K562 (cell line): Measurements from ENCODE around the gene BCL2L15. TPM values are rescaled to one million over a fixed set of nuclear protein-coding genes. Genes with fewer than 3 reads are reported as not detected.
A peak's percentile ranks its signal among the peaks of the same experiment; 100 is the strongest.

Experiments
- ATAC-seq: fragments of 200-7000 bp; cut with Tn5 transposase; 3 replicates; pipeline ENCODE4 v1.9.1; 2020; ENCODE audit warnings: moderate library complexity
- BruUV-seq: library from RNA; stranded (reverse); fragments of 400-500 nt; replicated peaks from 2 replicates; lab custom pipeline; 2021; lab: Mats Ljungman, UMichigan
- CTCF ChIA-PET: fragments of 300-600 bp; formaldehyde crosslinking; extraction: SDS; loops from one replicate; lab custom pipeline; 2021; ENCODE audit warnings: low intra/inter-chr PET ratio; lab: Yijun Ruan, JAX
- POLR2A ChIA-PET: fragments of 300-600, 350-650 bp; sonication (Branson Sonifier 250); formaldehyde crosslinking; extraction: SDS; loops from one replicate; lab custom pipeline; 2021; ENCODE audit warnings: antibody characterized with exemption, inconsistent platforms; lab: Yijun Ruan, JAX
- DNase-seq, 4 experiments: peaks; one replicate each; pipeline versions ENCODE4 v3.0.0 to v3.0.0-alpha.2; 2011 to 2018; ENCODE audit warnings: low spot score in 3 of 4, mixed read lengths in 3 of 4; ENCODE audit errors: extremely low read depth in 1 of 4
- FAIRE-seq: peaks from 2 replicates; lab custom pipeline; 2011; peaks lifted over from hg19 to GRCh38; lab: Jason Lieb, UNC
- H2AFZ ChIP-seq: 2 replicates; pipeline ENCODE4 v1.6.0; 2011; ENCODE audit warnings: low read depth, low read length, control low read depth, inconsistent platforms
- H3K27ac ChIP-seq: fragments of 200-600 bp; 3 replicates; pipeline ENCODE4 v1.8.0; 2011; ENCODE audit warnings: low read depth, mild to moderate bottlenecking, control low read depth, inconsistent platforms, low read length, moderate library complexity, mixed read lengths; ENCODE audit errors: extremely low read depth
- H3K27me3 ChIP-seq, 2 experiments: fragments of 300-600 bp in 1 of 2; 2 replicates in 1 of 2; 3 replicates in 1 of 2; pipeline versions ENCODE4 v1.6.0 to v1.8.0; 2011; ENCODE audit warnings: inconsistent platforms in 2 of 2, low read length in 2 of 2, mild to moderate bottlenecking in 1 of 2, mixed read lengths in 1 of 2, moderate library complexity in 1 of 2; ENCODE audit not compliant: control insufficient read depth in 2 of 2, insufficient read depth in 2 of 2
- H3K36me3 ChIP-seq: fragments of 300-600 bp; 3 replicates; pipeline ENCODE4 v1.8.0; 2011; ENCODE audit warnings: mild to moderate bottlenecking, low read length, inconsistent platforms; ENCODE audit not compliant: control insufficient read depth, insufficient read depth
- H3K4me1 ChIP-seq, 2 experiments: fragments of 200-600 bp in 1 of 2; replicated peaks in 1 of 2; 2 replicates in 1 of 2; 3 replicates in 1 of 2; pipeline versions ENCODE4 v1.5.1 to v1.8.0; 2011; ENCODE audit warnings: inconsistent platforms in 2 of 2, low read length in 2 of 2, mild to moderate bottlenecking in 1 of 2, mixed read lengths in 1 of 2, moderate library complexity in 1 of 2; ENCODE audit not compliant: control insufficient read depth in 2 of 2, insufficient read depth in 2 of 2
- H3K4me2 ChIP-seq: 2 replicates; pipeline ENCODE4 v1.6.1; 2011; ENCODE audit warnings: low read length, control low read depth, inconsistent platforms, mixed read lengths; ENCODE audit not compliant: insufficient read depth
- H3K4me3 ChIP-seq: fragments of 200-600 bp; sonication (generic), shearing (Covaris generic); 2 replicates; pipeline ENCODE4 v1.5.1; 2016; ENCODE audit warnings: control low read depth, inconsistent platforms
- H3K79me2 ChIP-seq: fragments of 200-600 bp; 3 replicates; pipeline ENCODE4 v1.8.0; 2011; ENCODE audit warnings: low read length, inconsistent platforms; ENCODE audit not compliant: control insufficient read depth, insufficient read depth
- H3K9ac ChIP-seq, 2 experiments: 2 replicates each; pipeline versions ENCODE4 v1.6.0 to v1.6.1; 2011; ENCODE audit warnings: low read depth in 2 of 2, low read length in 2 of 2, control low read depth in 1 of 2, inconsistent platforms in 1 of 2, mild to moderate bottlenecking in 1 of 2, mixed read lengths in 1 of 2; ENCODE audit not compliant: insufficient read depth in 1 of 2
- H3K9me1 ChIP-seq: one replicate; pipeline ENCODE4 v1.6.0; 2011; ENCODE audit warnings: inconsistent platforms, mild to moderate bottlenecking, low read length, moderate library complexity; ENCODE audit not compliant: control insufficient read depth, insufficient read depth
- H3K9me3 ChIP-seq: replicated peaks from 2 replicates; pipeline ENCODE4 v1.5.1; 2011; ENCODE audit warnings: low read depth, low read length, inconsistent platforms; ENCODE audit not compliant: control insufficient read depth, insufficient read depth
- H4K20me1 ChIP-seq: replicated peaks from 2 replicates; pipeline ENCODE4 v1.6.1; 2011; ENCODE audit warnings: low read length, inconsistent platforms, mixed read lengths; ENCODE audit not compliant: control insufficient read depth, insufficient read depth
- ARID1B ChIP-seq: fragments of 450-650 bp; IDR thresholded peaks from 2 replicates; pipeline ENCODE4 v1.6.1; 2016; ENCODE audit warnings: antibody characterized with exemption, mild to moderate bottlenecking, inconsistent platforms
- BDP1 ChIP-seq: IDR thresholded peaks from 3 replicates; pipeline ENCODE4 v1.6.1; 2011; ENCODE audit not compliant: insufficient read length, insufficient read depth
- CREM ChIP-seq: IDR thresholded peaks from 2 replicates; pipeline ENCODE4 v1.6.1; 2014; ENCODE audit warnings: antibody characterized with exemption, low read depth
- DPF2 ChIP-seq: fragments of 450-650 bp; IDR thresholded peaks from 2 replicates; pipeline ENCODE4 v1.6.1; 2016
- L3MBTL2 ChIP-seq: fragments of 450-650 bp; IDR thresholded peaks from 2 replicates; pipeline ENCODE4 v1.6.1; 2016; ENCODE audit warnings: mild to moderate bottlenecking, moderate library complexity
- MAFF ChIP-seq: IDR thresholded peaks from 2 replicates; pipeline ENCODE4 v1.6.1; 2012; ENCODE audit warnings: low read length, improper control_type of control experiment
- MEIS2 ChIP-seq: fragments of 450-650 bp; IDR thresholded peaks from 2 replicates; pipeline ENCODE4 v1.6.1; 2014; ENCODE audit warnings: mild to moderate bottlenecking; ENCODE audit not compliant: partially characterized antibody
- NFIC ChIP-seq: fragments of 450-650 bp; IDR thresholded peaks from 2 replicates; pipeline ENCODE4 v1.6.1; 2017; ENCODE audit warnings: mild to moderate bottlenecking, inconsistent platforms
- TAL1 ChIP-seq: fragments of 450-650 bp; IDR thresholded peaks from 2 replicates; pipeline ENCODE4 v1.6.1; 2016; ENCODE audit warnings: mild to moderate bottlenecking
- ZNF311 ChIP-seq: fragments of 250-450 bp; sonication (Bioruptor Pico); IDR thresholded peaks from 2 replicates; pipeline ENCODE4 v1.4.0; 2020; ENCODE audit warnings: mild to moderate bottlenecking, moderate library complexity
- ZNF316 ChIP-seq: fragments of 450-650 bp; IDR thresholded peaks from 2 replicates; pipeline ENCODE4 v1.6.1; 2016
- ZNF354B ChIP-seq: fragments of 250-450 bp; sonication (Bioruptor Pico); IDR thresholded peaks from 2 replicates; pipeline ENCODE4 v1.4.0; 2020
- ZNF584 ChIP-seq: fragments of 200-800 bp; sonication (Bioruptor generic); IDR thresholded peaks from 2 replicates; pipeline ENCODE4 v1.6.1; 2016; ENCODE audit warnings: low read depth, mild to moderate bottlenecking, missing genetic modification characterization, missing compliant biosample characterization
- ZNF589 ChIP-seq: fragments of 200-800 bp; sonication (Bioruptor generic); IDR thresholded peaks from 2 replicates; pipeline ENCODE4 v1.6.1; 2016; ENCODE audit warnings: low read depth, missing genetic modification characterization, missing compliant biosample characterization
- WGBS: fragments of 100-300 bp; shearing (Covaris generic); methylation state at CpG from one replicate; pipeline ENCODE4 v1.1.6; 2016; ENCODE audit warnings: low coverage, mixed read lengths; ENCODE audit not compliant: insufficient coverage; ENCODE audit errors: missing lambda C conversion rate; 5-methylcytosine and 5-hydroxymethylcytosine counted together
- in situ Hi-C: fragments of 300-500 bp; cut with MboI; formaldehyde crosslinking; loops from 4 replicates; pipeline ENCODE4 v1.15.0; 2018; ENCODE audit warnings: inconsistent platforms, mixed read lengths
- intact Hi-C: fragments of 100-400 bp; cut with micrococcal nuclease; formaldehyde crosslinking; loops from 2 replicates; pipeline ENCODE4 v1.14.2; 2022
- polyA plus RNA-seq, 8 experiments: library from polyadenylated mRNA; depleted of rRNA in 4 of 8; stranded (reverse) in 5 of 8; unstranded in 3 of 8; fragments of >200 nt; fragmentation: Nextera tagmentation in 2 of 8; fragmentation: Illumina TruSeq in 1 of 8; extraction: Ambion mirVana in 2 of 8; extraction: Trizol in 1 of 8; gene quantifications; 2 replicates each; pipeline versions ENCODE4 v1.2.1 to v1.2.3, GENCODE V29; 2011 to 2014; ENCODE audit warnings: inconsistent platforms in 1 of 8, missing spikeins in 1 of 8
- total RNA-seq, 7 experiments: library from RNA; depleted of rRNA in 6 of 7; stranded (reverse); fragments of >200 nt in 6 of 7; fragmentation: Illumina TruSeq in 2 of 7; extraction: Trizol in 2 of 7; gene quantifications; 2 replicates each; pipeline versions ENCODE4 v1.2.1 to v1.2.3, GENCODE V29; 2011 to 2021; ENCODE audit warnings: low replicate concordance in 1 of 7
- TF ChIP-seq, protein P1 (sequence below): fragments of 450-650 bp; formaldehyde crosslinking; IDR thresholded peaks from 2 replicates; pipeline ENCODE4 v1.4.0; 2020; ENCODE audit warnings: mild to moderate bottlenecking, moderate library complexity

The BCL2L15 gene
- total and polyA plus RNA-seq, 9 of the 15 experiments (the other 6 are each of a cell fraction or from before 2014, with no cell fraction given), result 0.06 to 0.42 (median 0.28) TPM; not detected in 1

GRCh38 chr1:113875714-113876113 is 11.7 kb downstream of the BCL2L15 start:
- Histone ChIP-seq H3K4me2 (no peak overlapping the region), H3K4me1 (peaks cover 0 to 32% of the 10 kb centered on the region in 2 experiments; a peak in 4 of 5 replicates), H3K9me1 (no peaks in the 10 kb centered on the region), H3K27ac (no peak overlapping the region), H3K4me3 (no peak overlapping the region), H3K79me2 (no peaks in the 10 kb centered on the region), H3K27me3 (no peaks in the 10 kb centered on the region), H4K20me1 (no peaks in the 10 kb centered on the region), H3K9ac (no peak overlapping the region), H3K36me3 (no peaks in the 10 kb centered on the region), H3K9me3 (no peaks in the 10 kb centered on the region), H2AFZ (no peak overlapping the region)
- FAIRE-seq (no peak), ATAC-seq (no peak), DNase-seq (no peak)
- intact Hi-C loops, result no loop called here
- no peak for TF ChIP-seq ZNF589 (CRISPR knock-in tag)
- in situ Hi-C loops, result no loop called here
- WGBS, result 45% methylated on average over 2 of the region's 2 CpGs
- ChIA-PET CTCF (no interaction called here), POLR2A (interaction anchor here (0.6 to 1.5 kb wide), 6 partner anchors 11 to 1993 kb away, joined by 3 to 5 read pairs (median 4); no protein-coding TSS in a partner anchor)
- no TSS peak for BruUV-seq

- peak; percentile 77 for FAIRE-seq
- in situ Hi-C loops, result no loop called here
- TF ChIP-seq ZNF311 (CRISPR knock-in tag), result 0 out of 2 replicates have a peak, but pooled peaks have one; percentile 16
- no peak for TF ChIP-seq ZNF584 (CRISPR knock-in tag)
- peak; percentile 59; the same call in 1 of the 2 replicates for TF ChIP-seq CREM
- TF ChIP-seq DPF2, result peak; percentile 78
- 0 out of 2 replicates have a peak, but pooled peaks have one; percentile 3 for TF ChIP-seq ZNF354B
- peak; percentile 43; the same call in 1 of the 2 replicates for TF ChIP-seq MAFF
- peak; percentile 67 for TF ChIP-seq NFIC
- TF ChIP-seq TAL1, result no peak
- peak; percentile 54 for TF ChIP-seq ZNF316
- TF ChIP-seq L3MBTL2, result peak; percentile 32
- TF ChIP-seq, protein P1, sequence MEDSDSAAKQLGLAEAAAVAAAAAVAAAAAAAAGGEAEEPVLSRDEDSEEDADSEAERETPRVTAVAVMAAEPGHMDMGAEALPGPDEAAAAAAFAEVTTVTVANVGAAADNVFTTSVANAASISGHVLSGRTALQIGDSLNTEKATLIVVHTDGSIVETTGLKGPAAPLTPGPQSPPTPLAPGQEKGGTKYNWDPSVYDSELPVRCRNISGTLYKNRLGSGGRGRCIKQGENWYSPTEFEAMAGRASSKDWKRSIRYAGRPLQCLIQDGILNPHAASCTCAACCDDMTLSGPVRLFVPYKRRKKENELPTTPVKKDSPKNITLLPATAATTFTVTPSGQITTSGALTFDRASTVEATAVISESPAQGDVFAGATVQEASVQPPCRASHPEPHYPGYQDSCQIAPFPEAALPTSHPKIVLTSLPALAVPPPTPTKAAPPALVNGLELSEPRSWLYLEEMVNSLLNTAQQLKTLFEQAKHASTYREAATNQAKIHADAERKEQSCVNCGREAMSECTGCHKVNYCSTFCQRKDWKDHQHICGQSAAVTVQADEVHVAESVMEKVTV (CRISPR knock-in tag), result peak; percentile 26; the same call in 1 of the 2 replicates
- TF ChIP-seq MEIS2, result peak; percentile 35
- TF ChIP-seq BDP1, result no peak
- peak; percentile 70 for TF ChIP-seq ARID1B
Measured at GRCh38 chr1:113874012-113874879, 13.1 kb downstream of the BCL2L15 start.

More at GRCh38 chr1:113874012-113874879, 13.1 kb downstream of the BCL2L15 start:
- H3K27ac ChIP-seq, result peak overlapping the region; percentile 15; the same call in 1 of the 3 replicates
- H3K9me1 ChIP-seq, result no peaks in the 10 kb centered on the region
- POLR2A ChIA-PET, result interaction anchor here (1.0 to 1.2 kb wide), 2 partner anchors 14 to 19 kb away, joined by 3 to 4 read pairs; no protein-coding TSS in a partner anchor
- H3K4me1 ChIP-seq, result peaks cover 0 to 32% of the 10 kb centered on the region in 2 experiments; a peak in 4 of 5 replicates
- no peaks in the 10 kb centered on the region for H4K20me1 ChIP-seq
- peak overlapping the region; percentile 70 for H2AFZ ChIP-seq
- no peak overlapping the region for H3K9ac ChIP-seq
- no peak overlapping the region for H3K4me2 ChIP-seq
- ATAC-seq, result peak; percentile 88
- intact Hi-C loops, result loop anchor here (1.0 kb wide), 1 partner anchor 31 kb away; the partner anchor contains the start of gene DCLRE1B
- DNase-seq, result peak; percentile 31 to 70 (median 52)
- CTCF ChIA-PET, result interaction anchor here (0.6 kb wide), 1 partner anchor 1073 kb away, joined by 3 read pairs; no protein-coding TSS in a partner anchor
- no peaks in the 10 kb centered on the region for H3K27me3 ChIP-seq
- H3K9me3 ChIP-seq, result no peaks in the 10 kb centered on the region
- no peaks in the 10 kb centered on the region for H3K79me2 ChIP-seq
- H3K36me3 ChIP-seq, result no peaks in the 10 kb centered on the region
- no peak overlapping the region for H3K4me3 ChIP-seq
- no TSS peak for BruUV-seq
- 9% methylated on average over 1 of the region's 1 CpG for WGBS
